Activated CD8-positive, alpha-beta memory T cell treated with anti-CD3 and anti-CD28 coated beads for 4 hours (primary cell): ENCODE measurements around the gene SPIN1.

Experiments used
- DNase-seq, 2 donors: peaks; one replicate each; pipeline ENCODE4 v3.0.0-alpha.2; 2020; ENCODE audit warnings: low read depth in 2 of 2

The SPIN1 gene

DNA sequence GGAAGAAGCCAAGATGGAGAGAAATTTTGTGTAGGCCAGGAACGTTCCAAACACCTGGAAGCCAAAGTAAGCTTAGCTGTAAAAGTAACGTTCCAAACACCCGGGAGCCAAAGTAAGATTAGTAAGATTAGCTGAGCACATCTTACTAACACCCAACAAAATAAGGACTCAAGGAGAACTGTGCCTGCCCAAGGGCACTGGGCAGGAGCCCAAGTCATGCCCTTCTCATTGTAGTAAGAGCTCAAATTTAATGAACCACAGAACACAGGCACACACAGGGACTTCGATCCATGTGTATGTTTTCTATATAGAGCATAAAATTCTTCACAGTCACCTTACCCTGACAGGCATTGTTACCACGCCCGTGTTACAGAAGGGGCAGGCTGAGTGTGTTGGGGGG lies 110.6 kb downstream of the SPIN1 start:
- DNase-seq = no peak

DNA sequence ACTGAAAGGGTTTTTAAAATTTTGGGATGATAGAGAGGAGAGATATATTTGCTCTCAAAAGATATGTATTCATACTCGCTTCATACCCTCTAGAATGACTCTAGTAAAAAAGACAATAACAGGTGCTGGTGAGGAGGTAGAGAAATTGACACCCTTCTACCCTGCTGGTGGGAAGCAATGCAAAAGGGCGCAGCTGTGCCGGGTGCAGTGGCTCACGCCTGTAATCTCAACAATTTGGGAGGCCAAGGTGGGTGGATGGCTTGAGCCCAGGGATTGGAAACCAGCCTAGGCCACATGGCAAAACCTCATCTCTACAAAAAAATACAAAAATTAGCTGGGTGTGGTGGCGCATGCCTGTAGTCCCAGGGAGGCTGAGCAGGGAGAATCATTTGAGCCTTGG lies 112.8 kb downstream of the SPIN1 start:
- no peak for DNase-seq

DNA sequence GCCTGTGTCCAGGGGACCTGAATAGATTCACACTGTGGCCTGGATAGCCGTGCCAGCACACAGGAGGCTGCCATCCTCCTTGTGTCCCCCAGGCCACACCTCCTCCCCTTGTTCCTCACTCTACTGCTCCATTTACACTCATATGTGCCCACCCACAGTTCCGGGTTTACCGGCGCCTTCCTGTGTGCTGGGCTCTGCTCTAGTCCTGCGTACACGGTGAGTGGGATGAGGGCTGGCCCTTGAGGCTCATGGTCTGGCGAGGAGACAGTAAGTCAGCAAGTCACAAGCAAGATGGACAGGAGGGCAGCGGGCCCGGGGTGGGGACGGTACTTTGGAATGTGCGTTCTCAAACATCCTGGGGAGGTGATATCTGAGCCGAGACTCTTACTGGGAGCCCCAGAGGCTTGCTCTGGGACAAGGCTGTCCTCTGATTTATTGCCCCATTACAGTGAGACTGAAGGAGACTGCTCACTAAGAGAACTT lies 114.3 kb downstream of the SPIN1 start:
- DNase-seq = no peak

DNA sequence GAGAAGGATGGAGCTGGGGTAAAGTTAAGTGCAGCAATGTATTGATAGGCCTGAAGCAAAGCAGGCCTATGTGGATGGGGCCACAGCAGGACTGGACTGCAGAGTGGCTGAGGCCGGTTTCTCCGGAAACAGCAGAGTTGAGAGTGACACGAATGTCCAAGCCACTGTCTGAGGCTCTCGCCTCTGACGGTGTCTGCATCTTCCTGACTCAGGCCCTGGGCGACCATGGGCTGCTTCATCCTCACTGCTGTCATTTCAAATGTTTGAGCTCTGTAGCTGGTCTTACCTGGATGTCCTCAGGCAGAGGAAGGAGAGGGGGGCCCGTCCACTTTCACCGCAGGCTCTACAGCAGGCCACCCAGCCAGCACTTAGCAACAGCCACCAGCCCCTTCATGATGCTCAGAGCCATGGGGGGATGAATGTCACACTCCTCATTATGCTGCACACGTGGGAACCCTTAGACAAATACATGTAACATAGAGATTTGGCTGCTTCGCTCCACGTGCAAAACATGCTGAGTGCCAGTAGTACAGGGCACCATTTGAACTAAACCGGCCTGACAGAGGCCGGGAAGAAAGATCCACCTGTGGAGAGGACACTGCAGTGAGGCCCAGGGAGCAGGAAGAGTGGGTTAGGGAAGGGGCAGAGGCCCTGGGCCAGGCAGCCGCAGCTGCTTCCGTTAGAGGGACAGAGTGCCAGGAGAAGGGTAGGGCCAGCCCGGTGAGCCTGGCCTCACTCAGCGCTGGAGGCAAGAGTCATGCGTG lies 115.0 kb downstream of the SPIN1 start:
- no peak for DNase-seq

DNA sequence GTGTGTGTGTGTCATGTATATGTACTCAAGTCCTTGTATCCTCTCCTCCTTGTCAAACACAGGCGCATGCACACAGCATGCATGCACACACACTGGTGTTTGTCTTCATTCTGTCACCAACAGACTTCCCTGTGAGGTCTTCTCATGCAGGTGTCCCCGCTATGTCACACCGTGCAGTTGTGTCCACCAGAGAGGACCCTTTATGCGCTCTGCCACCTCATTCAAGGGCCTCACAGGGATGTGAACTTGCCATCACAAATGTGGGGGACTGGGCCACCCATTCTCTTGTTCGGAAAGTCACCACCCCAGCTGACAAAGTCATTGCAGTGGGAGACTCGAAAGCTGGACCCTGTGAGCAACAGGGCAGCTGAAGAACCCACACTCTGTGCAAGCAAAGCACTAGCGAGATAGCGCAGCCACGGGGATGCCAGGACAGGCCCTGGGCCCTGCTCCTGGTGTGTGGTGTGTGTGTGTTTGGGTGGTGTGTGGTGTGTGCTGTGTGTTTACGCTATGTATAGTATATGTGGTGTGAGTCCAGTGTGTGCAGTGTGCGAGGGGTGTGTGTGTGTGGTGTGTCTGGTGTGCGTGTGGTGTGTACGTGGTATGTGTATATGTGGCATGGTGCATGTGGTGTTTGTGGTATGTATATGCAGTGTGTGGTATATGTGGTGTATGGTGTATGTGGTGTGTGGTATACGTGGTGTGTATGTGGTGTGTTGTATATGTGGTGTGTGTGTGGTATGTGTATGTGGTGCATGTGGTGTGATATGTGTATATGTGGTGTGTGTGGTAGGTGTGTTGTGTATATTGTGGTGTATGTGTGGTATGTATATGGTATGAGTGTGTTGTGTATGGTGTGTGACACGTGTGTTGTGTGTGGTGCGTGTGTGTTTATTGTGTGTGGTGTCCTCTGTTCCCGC lies 115.9 kb downstream of the SPIN1 start:
- no peak for DNase-seq

DNA sequence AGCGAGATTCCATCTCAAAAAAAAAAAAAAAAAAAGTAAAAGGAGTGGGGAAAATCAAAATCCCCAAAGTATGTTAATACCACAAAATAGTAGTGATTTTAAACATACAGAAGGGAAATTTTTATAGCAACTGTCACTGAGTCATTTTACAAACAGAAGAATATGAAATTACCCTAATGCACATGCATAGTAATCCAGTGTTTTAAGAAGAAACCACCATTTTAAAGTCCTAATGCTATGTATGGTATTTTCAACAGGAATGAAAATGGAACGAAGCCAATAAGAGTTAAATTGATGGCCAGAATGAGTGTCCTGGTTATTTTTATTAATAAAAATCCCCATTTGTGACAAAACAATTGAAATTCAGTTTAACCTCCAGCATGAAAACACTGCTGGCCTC lies 120.1 kb downstream of the SPIN1 start:
- DNase-seq = no peak

DNA sequence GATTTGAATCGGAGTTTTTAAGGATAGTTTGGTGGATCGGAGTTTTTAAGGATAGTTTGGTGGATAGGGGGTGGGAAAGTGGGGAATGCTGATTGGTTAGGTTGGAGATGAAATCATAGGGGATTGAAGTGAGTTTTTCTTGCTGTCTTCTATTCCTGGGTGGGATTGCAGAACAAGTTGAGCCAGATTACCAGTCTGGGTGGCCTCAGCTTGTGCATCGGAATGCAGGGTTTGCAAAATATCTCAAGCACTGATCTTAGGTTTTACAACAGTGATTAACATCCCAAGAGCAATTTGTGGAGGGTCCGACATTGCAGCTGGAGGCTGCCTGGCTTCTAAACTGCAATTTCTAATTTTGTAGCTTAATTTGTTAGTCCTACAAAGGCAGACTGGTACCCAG lies 123.7 kb downstream of the SPIN1 start:
- no peak for DNase-seq

DNA sequence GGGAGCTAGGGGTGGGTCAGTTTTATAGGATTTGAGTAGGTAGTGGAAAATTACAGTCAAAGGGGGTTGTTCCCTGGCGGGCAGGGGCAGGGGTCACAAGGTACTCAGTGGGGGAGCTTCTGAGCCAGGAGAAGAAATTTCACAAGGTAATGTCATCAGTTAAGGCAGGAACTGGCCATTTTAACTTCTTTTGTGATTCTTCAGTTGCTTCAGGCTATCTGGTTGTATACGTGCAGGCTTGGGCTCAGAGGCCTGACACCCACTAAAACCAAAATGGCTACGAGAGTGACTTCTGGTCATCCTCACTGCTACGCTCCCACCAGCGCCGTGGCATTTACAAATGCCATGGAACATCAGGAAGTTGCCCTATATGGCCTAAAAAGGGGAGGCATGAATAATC lies 126.0 kb downstream of the SPIN1 start:
- no peak for DNase-seq

DNA sequence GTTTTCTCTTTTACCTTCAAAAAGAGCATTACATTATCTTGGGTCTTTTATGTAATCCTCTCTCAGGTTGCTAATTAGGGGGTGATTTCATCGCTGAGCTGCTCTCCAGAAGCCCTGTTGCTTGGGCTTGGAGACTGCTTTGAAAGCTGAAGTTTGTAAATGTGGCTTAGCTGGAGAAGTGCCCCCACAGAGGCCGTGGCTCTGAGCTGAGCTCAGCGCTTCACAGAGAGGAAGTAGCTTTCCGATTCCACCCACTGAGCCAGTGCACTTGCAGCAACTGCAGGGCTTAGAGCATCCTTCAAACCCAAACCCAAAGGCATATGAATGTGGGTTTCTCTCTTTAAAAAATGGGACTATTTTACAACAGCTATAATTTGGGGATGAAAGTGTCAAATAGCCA lies 133.1 kb downstream of the SPIN1 start:
- DNase-seq = no peak

DNA sequence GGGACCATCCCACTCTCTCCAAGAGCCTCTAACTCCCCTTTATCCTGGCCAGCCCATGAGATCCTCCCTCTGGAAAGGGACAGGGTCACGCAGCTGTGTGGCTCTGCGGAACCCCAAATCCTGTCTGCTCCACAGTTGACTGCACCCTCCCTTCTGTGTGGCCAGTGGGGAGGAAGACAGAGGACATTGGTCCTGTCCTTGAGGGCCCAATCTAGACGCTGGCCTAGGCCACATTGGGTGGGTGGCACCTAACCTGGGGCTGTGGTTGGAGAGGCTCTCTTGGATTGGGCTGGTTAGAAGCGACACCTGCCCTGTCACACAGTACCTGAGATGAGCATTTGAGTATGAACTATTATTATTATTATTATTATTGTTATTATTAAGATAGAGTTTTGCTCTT lies 134.1 kb downstream of the SPIN1 start:
- DNase-seq = no peak

DNA sequence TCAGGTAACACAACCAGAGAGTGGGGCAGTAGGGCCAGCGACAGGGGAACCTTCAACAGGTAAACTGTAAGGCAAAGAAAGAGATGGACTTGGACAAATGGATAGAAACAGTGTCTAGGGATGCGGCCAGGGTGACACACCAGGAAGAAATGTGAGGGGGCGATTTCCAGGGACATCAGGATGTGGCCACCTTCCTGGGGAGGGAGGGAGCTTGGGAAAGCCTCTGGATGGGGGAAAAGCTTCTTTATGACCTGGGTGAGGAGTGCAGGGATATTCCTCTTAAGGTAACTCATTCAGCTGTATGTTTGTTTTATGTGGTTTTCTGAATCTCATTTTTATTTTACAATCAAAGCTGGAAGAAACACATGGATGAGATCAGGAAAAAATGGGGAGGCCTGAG lies 134.8 kb downstream of the SPIN1 start:
- DNase-seq = no peak

DNA sequence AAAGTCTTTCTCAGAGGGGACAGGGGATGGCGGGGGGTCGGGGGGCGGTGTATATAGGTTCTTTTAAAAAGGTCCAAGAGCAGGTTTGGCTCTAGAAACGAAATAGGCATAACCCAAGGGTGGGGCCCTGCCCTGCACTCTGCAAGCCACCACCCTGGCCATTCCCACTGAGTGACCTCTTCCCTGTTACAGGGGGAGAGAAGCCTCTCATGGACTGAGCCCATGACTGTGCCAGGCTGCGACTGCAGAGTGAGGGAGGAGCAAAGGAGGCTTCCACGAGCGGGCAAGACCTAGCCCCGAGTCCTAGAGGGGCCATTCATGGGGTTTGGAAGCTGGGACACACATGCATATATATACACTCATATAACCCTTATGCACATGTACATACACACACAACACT lies 136.7 kb downstream of the SPIN1 start:
- DNase-seq = no peak

DNA sequence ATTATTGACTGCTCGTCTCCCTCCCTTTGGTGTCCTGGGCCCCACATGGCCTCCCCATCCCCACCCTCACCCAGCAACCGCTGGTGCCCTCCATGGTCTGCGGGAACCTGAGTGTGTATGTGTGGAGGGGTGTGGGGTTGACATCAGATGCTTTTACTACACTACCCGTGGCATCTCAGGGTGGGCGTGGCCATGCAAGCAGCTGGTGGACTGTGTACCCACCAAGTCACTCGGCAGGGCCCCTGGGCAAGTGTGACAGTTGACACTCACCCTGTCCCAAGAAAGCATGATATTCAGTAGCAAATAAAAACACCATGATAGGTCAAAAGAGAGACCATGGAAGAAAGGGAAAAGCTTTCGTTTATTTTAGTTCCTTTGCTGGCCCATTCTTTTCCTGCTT lies 139.4 kb downstream of the SPIN1 start:
- DNase-seq = no peak
